ENCODE data around the gene NSF. TPM values are rescaled to one million over a fixed set of nuclear protein-coding genes. Genes with fewer than 3 reads are reported as not detected.

Gene NSF
- total RNA-seq, 1 donor from 2014 or later = 36.1 TPM

DNA sequence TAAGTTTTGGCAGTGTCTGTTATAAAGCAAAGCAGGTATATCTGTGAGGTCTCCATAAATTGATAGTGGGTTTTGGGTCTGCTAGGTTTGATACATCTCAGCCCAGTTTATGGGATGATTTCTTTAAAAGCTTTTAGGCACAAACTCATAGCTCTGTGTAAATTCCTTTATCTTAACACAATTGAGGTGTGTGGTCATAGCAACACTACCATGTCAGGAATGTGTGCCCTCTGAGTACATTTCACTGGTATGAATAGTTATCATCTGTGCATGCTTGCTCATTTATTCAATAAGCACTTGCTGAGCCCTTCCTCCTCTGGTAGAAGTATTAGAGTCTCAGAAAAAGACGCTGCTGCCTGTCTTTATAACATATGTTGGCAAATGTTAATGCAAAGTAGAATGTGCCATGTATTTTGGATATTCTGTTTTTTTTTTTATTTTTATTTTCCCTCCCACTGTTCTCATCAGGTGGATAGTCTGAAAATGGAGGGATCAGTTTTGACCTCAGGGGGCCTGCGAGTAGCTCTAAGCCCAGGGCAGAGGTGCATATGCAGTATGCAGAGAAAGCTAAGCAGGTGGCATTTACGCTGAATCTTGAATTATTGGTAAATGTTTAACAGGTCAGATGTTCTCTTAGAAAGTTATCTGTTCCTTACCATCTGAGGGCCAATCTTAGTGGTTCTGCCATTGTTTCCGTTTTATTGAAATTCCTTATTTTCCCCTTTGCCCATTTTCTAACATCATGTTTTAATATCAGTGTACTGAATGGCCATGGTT, 137.3 kb downstream of the NSF start:
- intact Hi-C loops (cut with DNase I) = no loop called here
- Histone ChIP-seq H3K9me3 (no peaks in the 10 kb centered on the region), H3K27me3 (no peaks in the 10 kb centered on the region), H3K36me3 (no peaks in the 10 kb centered on the region), H3K4me3 (no peak overlapping the region), H3K27ac (no peak overlapping the region), H3K4me1 (no peaks in the 10 kb centered on the region)
- DNase-seq (ENCODE audit: extremely low spot score in 2 of 2) = no peak
- TF ChIP-seq POLR2AphosphoS5 (IDR thresholded peaks at IDR 0.05; ENCODE audit: insufficient read depth in 1 of 2, low read depth in 1 of 2) = no peak
- TF ChIP-seq POLR2A (IDR thresholded peaks at IDR 0.05) = no peak
- TF ChIP-seq, protein P1, sequence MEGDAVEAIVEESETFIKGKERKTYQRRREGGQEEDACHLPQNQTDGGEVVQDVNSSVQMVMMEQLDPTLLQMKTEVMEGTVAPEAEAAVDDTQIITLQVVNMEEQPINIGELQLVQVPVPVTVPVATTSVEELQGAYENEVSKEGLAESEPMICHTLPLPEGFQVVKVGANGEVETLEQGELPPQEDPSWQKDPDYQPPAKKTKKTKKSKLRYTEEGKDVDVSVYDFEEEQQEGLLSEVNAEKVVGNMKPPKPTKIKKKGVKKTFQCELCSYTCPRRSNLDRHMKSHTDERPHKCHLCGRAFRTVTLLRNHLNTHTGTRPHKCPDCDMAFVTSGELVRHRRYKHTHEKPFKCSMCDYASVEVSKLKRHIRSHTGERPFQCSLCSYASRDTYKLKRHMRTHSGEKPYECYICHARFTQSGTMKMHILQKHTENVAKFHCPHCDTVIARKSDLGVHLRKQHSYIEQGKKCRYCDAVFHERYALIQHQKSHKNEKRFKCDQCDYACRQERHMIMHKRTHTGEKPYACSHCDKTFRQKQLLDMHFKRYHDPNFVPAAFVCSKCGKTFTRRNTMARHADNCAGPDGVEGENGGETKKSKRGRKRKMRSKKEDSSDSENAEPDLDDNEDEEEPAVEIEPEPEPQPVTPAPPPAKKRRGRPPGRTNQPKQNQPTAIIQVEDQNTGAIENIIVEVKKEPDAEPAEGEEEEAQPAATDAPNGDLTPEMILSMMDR (IDR thresholded peaks at IDR 0.05) = no peak

DNA sequence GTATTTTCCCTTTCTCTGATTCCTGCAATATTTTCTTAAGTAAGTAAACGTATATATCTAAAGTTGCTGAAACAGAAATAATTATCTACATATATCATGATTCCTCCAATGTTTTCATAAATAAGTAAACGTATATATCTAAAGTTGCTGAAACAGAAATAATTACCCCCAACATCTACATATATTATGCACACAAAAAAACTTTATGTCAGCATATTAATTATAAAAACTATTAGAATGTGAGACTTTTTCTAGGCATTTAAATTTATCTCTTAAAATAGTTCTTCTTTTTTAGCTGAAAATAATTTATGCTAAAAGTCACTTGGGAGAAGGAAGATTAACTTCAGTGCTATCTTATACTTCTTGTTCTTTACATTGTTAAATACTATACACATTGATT, 139.6 kb downstream of the NSF start:
- Histone ChIP-seq H3K4me3 (no peak overlapping the region), H3K27ac (no peak overlapping the region), H3K36me3 (no peaks in the 10 kb centered on the region), H3K9me3 (no peaks in the 10 kb centered on the region), H3K4me1 (no peaks in the 10 kb centered on the region), H3K27me3 (no peaks in the 10 kb centered on the region)
- DNase-seq (ENCODE audit: extremely low spot score in 2 of 2) = no peak
- intact Hi-C loops (cut with DNase I) = no loop called here
- no peak for TF ChIP-seq POLR2AphosphoS5 (IDR thresholded peaks at IDR 0.05; ENCODE audit: insufficient read depth in 1 of 2, low read depth in 1 of 2)
- TF ChIP-seq, protein P1 (IDR thresholded peaks at IDR 0.05) = no peak
- no peak for TF ChIP-seq POLR2A (IDR thresholded peaks at IDR 0.05)

DNA sequence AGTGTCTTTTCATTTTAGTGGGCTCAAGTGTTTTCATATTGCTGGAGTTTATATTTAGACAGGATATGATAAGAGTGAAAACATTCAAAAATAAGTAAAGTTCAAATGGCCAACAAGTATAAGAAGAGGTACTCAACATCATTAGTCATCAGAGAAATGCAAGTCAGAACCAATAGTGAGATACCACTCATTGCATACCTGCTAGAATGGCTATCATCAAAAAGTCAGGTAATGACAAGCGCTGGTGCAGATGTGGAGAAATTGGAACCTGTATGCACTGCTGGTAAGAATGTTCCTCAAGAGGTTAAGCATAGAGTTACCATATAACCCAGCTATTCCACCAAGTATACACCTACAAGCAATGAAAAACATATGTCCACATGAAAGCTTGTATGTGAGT, 140.2 kb downstream of the NSF start:
- TF ChIP-seq POLR2AphosphoS5 (IDR thresholded peaks at IDR 0.05; ENCODE audit: insufficient read depth in 1 of 2, low read depth in 1 of 2) = no peak
- TF ChIP-seq POLR2A (IDR thresholded peaks at IDR 0.05) = no peak
- TF ChIP-seq, protein P1 (IDR thresholded peaks at IDR 0.05) = no peak
- DNase-seq (ENCODE audit: extremely low spot score in 2 of 2) = no peak
- H3K36me3 ChIP-seq = no peaks in the 10 kb centered on the region
- H3K9me3 ChIP-seq = no peaks in the 10 kb centered on the region
- H3K27me3 ChIP-seq = no peaks in the 10 kb centered on the region
- H3K4me3 ChIP-seq = no peak overlapping the region
- intact Hi-C loops (cut with DNase I) = no loop called here
- no peaks in the 10 kb centered on the region for H3K4me1 ChIP-seq
- no peak overlapping the region for H3K27ac ChIP-seq

DNA sequence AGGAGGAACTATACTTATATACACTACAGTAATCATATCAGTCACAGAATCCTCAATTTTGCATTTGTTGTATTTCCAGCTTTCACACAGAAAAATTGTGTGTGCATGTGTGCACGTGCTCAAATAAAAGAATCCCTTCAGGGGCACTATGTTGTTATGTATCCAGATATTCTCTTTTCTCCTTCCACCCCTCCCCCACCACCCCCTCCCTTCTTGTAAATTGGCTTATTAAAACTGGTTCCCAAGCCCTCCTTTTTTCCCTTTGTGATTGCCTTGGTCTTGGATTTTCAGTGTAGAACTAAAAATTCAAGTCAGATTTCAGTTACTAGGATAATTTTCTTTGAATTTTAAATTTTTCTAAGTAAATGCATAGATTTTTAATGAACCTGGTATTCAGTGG, 141.7 kb downstream of the NSF start:
- Histone ChIP-seq H3K9me3 (no peaks in the 10 kb centered on the region), H3K27ac (no peak overlapping the region), H3K36me3 (no peaks in the 10 kb centered on the region), H3K4me3 (no peak overlapping the region), H3K27me3 (no peaks in the 10 kb centered on the region), H3K4me1 (no peaks in the 10 kb centered on the region)
- TF ChIP-seq POLR2A (IDR thresholded peaks at IDR 0.05) = no peak
- TF ChIP-seq, protein P1 (IDR thresholded peaks at IDR 0.05) = no peak
- intact Hi-C loops (cut with DNase I) = no loop called here
- DNase-seq (ENCODE audit: extremely low spot score in 2 of 2) = no peak

DNA sequence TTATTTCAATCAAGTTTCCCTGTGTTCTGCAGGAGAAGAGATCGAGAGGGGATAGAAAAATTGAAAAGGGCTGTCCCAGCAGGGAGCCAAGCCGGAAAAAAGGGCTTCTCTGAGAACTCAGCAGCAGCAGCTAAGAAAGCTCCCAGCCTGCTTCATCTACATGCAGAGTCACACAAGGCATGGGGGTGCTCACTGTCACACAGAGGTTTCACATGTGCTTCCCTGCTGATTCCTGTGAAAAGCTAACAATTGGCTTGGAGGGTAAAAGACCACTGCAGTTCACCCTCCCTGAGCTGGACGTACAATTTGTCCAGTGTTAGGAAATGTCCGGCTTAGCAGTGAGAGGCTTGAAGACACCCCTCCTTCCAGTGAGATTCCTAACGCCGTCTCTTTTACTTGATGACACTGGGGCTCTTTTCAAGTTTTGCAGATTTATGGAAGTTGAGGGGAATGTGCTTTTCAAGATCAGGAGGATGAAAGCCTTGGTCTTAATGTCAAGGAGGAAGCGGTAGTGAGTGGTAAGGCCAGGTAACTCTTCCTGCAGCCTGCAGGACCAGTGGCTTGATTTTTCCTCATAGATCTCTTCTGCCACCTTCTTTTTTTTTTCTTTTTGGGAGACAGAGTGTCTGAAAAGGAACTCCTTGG, 142.4 kb downstream of the NSF start:
- no peak for DNase-seq (ENCODE audit: extremely low spot score in 2 of 2)
- no peak overlapping the region for H3K4me3 ChIP-seq
- H3K4me1 ChIP-seq = no peaks in the 10 kb centered on the region
- intact Hi-C loops (cut with DNase I) = no loop called here
- H3K36me3 ChIP-seq = no peaks in the 10 kb centered on the region
- H3K9me3 ChIP-seq = no peaks in the 10 kb centered on the region
- no peaks in the 10 kb centered on the region for H3K27me3 ChIP-seq
- no peak overlapping the region for H3K27ac ChIP-seq
- TF ChIP-seq POLR2A (IDR thresholded peaks at IDR 0.05) (no peak), POLR2AphosphoS5 (IDR thresholded peaks at IDR 0.05; ENCODE audit: insufficient read depth in 1 of 2, low read depth in 1 of 2) (no peak)
- TF ChIP-seq, protein P1 (IDR thresholded peaks at IDR 0.05) = no peak
